HG03378 (cell line): ENCODE measurements around the gene GSTM4.
"Not testable (repeated sequence)": the region's sequence is repeated elsewhere in the genome, so short reads cannot be mapped to it uniquely, and the experiment has no call there.

ENCODE experiments used
- ATAC-seq: cut with Tn5 transposase; IDR thresholded peaks from one replicate; pipeline ENCODE4 v1.9.1; 2021; ENCODE audit warnings: mild to moderate bottlenecking, moderate library complexity; ENCODE audit not compliant: unreplicated experiment

GSTM4 gene

GRCh38 chr1:109664671-109665070, 8.8 kb downstream of the GSTM4 start:
- no peak for ATAC-seq

- peak; percentile 61 for ATAC-seq
These were observed 11.7 kb downstream of the GSTM4 start, which contains the start of gene GSTM2 for GRCh38 chr1:109667452-109668122. Gene GSTM2, plus strand, starts transcription at chr1:109668057. Its CDS starts 59 bp downstream, at chr1:109668116.

- no peak for ATAC-seq
These were observed 12.3 kb downstream of the GSTM4 start for GRCh38 chr1:109668123-109668775.

GRCh38 chr1:109669246-109669948, 13.5 kb downstream of the GSTM4 start:
- no peak for ATAC-seq

- ATAC-seq: not testable (repeated sequence)
These were observed 14.0 kb downstream of the GSTM4 start for GRCh38 chr1:109669949-109670302.

GRCh38 chr1:109671067-109671466, 15.2 kb downstream of the GSTM4 start:
- ATAC-seq: no peak

- ATAC-seq: not testable (repeated sequence)
These were observed 18.0 kb downstream of the GSTM4 start for GRCh38 chr1:109673861-109674260.

- ATAC-seq: not testable (repeated sequence)
These were observed 20.9 kb downstream of the GSTM4 start for GRCh38 chr1:109676683-109677381.

GRCh38 chr1:109677459-109677858, 21.6 kb downstream of the GSTM4 start:
- ATAC-seq: no peak

GRCh38 chr1:109678637-109679036, 22.7 kb downstream of the GSTM4 start:
- ATAC-seq: not testable (repeated sequence)

- ATAC-seq: not testable (repeated sequence)
These were observed 28.9 kb downstream of the GSTM4 start for GRCh38 chr1:109684777-109685176.

- not testable (repeated sequence) for ATAC-seq
These were observed 29.5 kb downstream of the GSTM4 start for GRCh38 chr1:109685399-109685798.

GRCh38 chr1:109685890-109686289, 30.0 kb downstream of the GSTM4 start:
- not testable (repeated sequence) for ATAC-seq

- not testable (repeated sequence) for ATAC-seq
These were observed 31.2 kb downstream of the GSTM4 start for GRCh38 chr1:109687109-109687508.

GRCh38 chr1:109687641-109688499, 32.0 kb downstream of the GSTM4 start, which contains the start of gene GSTM1:
Gene GSTM1, plus strand, starts transcription at chr1:109687817. Its CDS starts 57 bp downstream, at chr1:109687874.
- ATAC-seq: no peak

- no peak for ATAC-seq
These were observed 34.0 kb downstream of the GSTM4 start for GRCh38 chr1:109689844-109690405.

GRCh38 chr1:109691759-109692158, 35.9 kb downstream of the GSTM4 start:
- no peak for ATAC-seq

GRCh38 chr1:109694400-109694799, 38.5 kb downstream of the GSTM4 start:
- not testable (repeated sequence) for ATAC-seq

GRCh38 chr1:109695138-109695537, 39.2 kb downstream of the GSTM4 start:
- not testable (repeated sequence) for ATAC-seq

- ATAC-seq: no peak
These were observed 41.2 kb downstream of the GSTM4 start for GRCh38 chr1:109697066-109697465.
